Natural killer cell (primary cell): ENCODE measurements around the gene MTHFD2L. TPM values are rescaled to one million over a fixed set of nuclear protein-coding genes. Genes with fewer than 3 reads are reported as not detected.

ENCODE experiments used
- ATAC-seq, 3 donors: fragments of 150-1000 bp in 2 of 3; fragments of 200-7000 bp in 1 of 3; cut with Tn5 transposase; 1 replicate in 1 of 3; 2 replicates in 2 of 3; pipeline ENCODE4 v1.10.0; 2021; ENCODE audit warnings: mild to moderate bottlenecking in 2 of 3, moderate library complexity in 2 of 3
- DNase-seq, 2 donors: peaks; one replicate each; pipeline versions ENCODE4 v3.0.0 to v3.0.0-alpha.2; 2013 to 2021; ENCODE audit warnings: mixed read lengths in 1 of 2
- H3K27ac ChIP-seq: one replicate; pipeline ENCODE4 v1.5.1; 2013; ENCODE audit warnings: mild to moderate bottlenecking, low read length
- H3K27me3 ChIP-seq: one replicate; pipeline ENCODE4 v1.6.1; 2013; ENCODE audit warnings: low read length; ENCODE audit not compliant: control insufficient read depth, insufficient read depth
- H3K36me3 ChIP-seq: one replicate; pipeline ENCODE4 v1.6.1; 2013; ENCODE audit warnings: low read length; ENCODE audit not compliant: control insufficient read depth, insufficient read depth
- H3K4me1 ChIP-seq: one replicate; pipeline ENCODE4 v1.6.1; 2013; ENCODE audit warnings: low read length; ENCODE audit not compliant: control insufficient read depth, insufficient read depth
- H3K4me3 ChIP-seq: one replicate; pipeline ENCODE4 v1.5.1; 2013; ENCODE audit warnings: low read length
- H3K9me3 ChIP-seq: one replicate; pipeline ENCODE4 v1.6.1; 2013; ENCODE audit warnings: low read length; ENCODE audit not compliant: control insufficient read depth, insufficient read depth
- H3K27ac Mint-ChIP-seq, 2 donors: one replicate each; pipeline ENCODE4 v1.8.0; 2022; ENCODE audit warnings: mild to moderate bottlenecking in 2 of 2, mixed read lengths in 2 of 2, moderate library complexity in 1 of 2
- H3K27me3 Mint-ChIP-seq, 2 donors: one replicate each; pipeline ENCODE4 v1.8.0; 2022; ENCODE audit warnings: low read depth in 2 of 2, mixed read lengths in 2 of 2
- H3K36me3 Mint-ChIP-seq: one replicate; pipeline ENCODE4 v1.8.0; 2022; ENCODE audit warnings: mixed read lengths
- H3K4me1 Mint-ChIP-seq, 2 donors: one replicate each; pipeline ENCODE4 v1.8.0; 2022; ENCODE audit warnings: mixed read lengths in 2 of 2
- H3K4me3 Mint-ChIP-seq: one replicate; pipeline ENCODE4 v1.8.0; 2022; ENCODE audit warnings: mild to moderate bottlenecking, moderate library complexity, mixed read lengths
- H3K9me3 Mint-ChIP-seq, 2 donors: one replicate each; pipeline ENCODE4 v1.8.0; 2022; ENCODE audit warnings: mixed read lengths in 2 of 2
- CTCF ChIP-seq: fragments of 200-600 bp; IDR thresholded peaks from one replicate; pipeline ENCODE4 v1.8.0; 2022; ENCODE audit warnings: antibody characterized with exemption
- WGBS: methylation state at CpG from one replicate; pipeline ENCODE4 v1.1.7; 2013; ENCODE audit warnings: missing lambda C conversion rate; ENCODE audit not compliant: insufficient coverage; 5-methylcytosine and 5-hydroxymethylcytosine counted together
- intact Hi-C: fragments of 100-400 bp; cut with micrococcal nuclease; formaldehyde crosslinking; loops from one replicate; pipeline ENCODE4 v1.14.2; 2022
- total RNA-seq, 4 donors: library from RNA; stranded (reverse); fragments of 120-200 nt in 1 of 4; gene quantifications; one replicate each; pipeline versions ENCODE4 v1.2.3 to v1.2.4, GENCODE V29; 2013 to 2022

The MTHFD2L gene
- total RNA-seq, 3 donors from 2014 or later (not counting 1 experiment from before 2014, with no cell fraction given), result 9.5 to 11.7 (median 10.4) TPM

GRCh38 chr4:74117024-74117534, 40.8 kb upstream of the MTHFD2L start:
- H3K27me3 Mint-ChIP-seq, result peaks cover 2 to 10% of the 10 kb centered on the region in 2 donors
- 76% methylated on average over 3 of the region's 3 CpGs for WGBS
- no peak for DNase-seq

GRCh38 chr4:74118600-74119338, 39.1 kb upstream of the MTHFD2L start:
- DNase-seq, result no peak
- no peak overlapping the region for H3K27ac Mint-ChIP-seq

More at GRCh38 chr4:74117024-74117534, 40.8 kb upstream of the MTHFD2L start:
- Histone ChIP-seq H3K36me3 (no peaks in the 10 kb centered on the region), H3K9me3 (no peaks in the 10 kb centered on the region), H3K27me3 (no peaks in the 10 kb centered on the region), H3K27ac (no peak overlapping the region), H3K4me1 (no peaks in the 10 kb centered on the region), H3K4me3 (no peak overlapping the region)
- no peak for ATAC-seq
- intact Hi-C loops, result no loop called here
- no peaks in the 10 kb centered on the region for H3K4me1 Mint-ChIP-seq
- H3K36me3 Mint-ChIP-seq, result no peaks in the 10 kb centered on the region
- H3K4me3 Mint-ChIP-seq, result no peak overlapping the region
- no peak for TF ChIP-seq CTCF
- no peak overlapping the region for H3K27ac Mint-ChIP-seq
- H3K9me3 Mint-ChIP-seq, result no peaks in the 10 kb centered on the region

GRCh38 chr4:74120086-74120485, 37.8 kb upstream of the MTHFD2L start:
- 100% methylated on average over 1 of the region's 1 CpG for WGBS
- Histone ChIP-seq H3K27ac (no peak overlapping the region), H3K36me3 (no peaks in the 10 kb centered on the region), H3K4me1 (no peaks in the 10 kb centered on the region), H3K9me3 (no peaks in the 10 kb centered on the region), H3K27me3 (no peaks in the 10 kb centered on the region), H3K4me3 (no peak overlapping the region)
- H3K9me3 Mint-ChIP-seq, result no peaks in the 10 kb centered on the region
- TF ChIP-seq CTCF, result no peak
- intact Hi-C loops, result no loop called here
- no peak overlapping the region for H3K27ac Mint-ChIP-seq
- DNase-seq (no peak), ATAC-seq (no peak)
- H3K4me3 Mint-ChIP-seq, result no peak overlapping the region
- H3K4me1 Mint-ChIP-seq, result no peaks in the 10 kb centered on the region
- H3K27me3 Mint-ChIP-seq, result peaks cover 0 to 10% of the 10 kb centered on the region in 2 donors
- H3K36me3 Mint-ChIP-seq, result no peaks in the 10 kb centered on the region

More at GRCh38 chr4:74118600-74119338, 39.1 kb upstream of the MTHFD2L start:
- H3K36me3 Mint-ChIP-seq, result no peaks in the 10 kb centered on the region
- H3K9me3 Mint-ChIP-seq, result no peaks in the 10 kb centered on the region
- Histone ChIP-seq H3K4me1 (no peaks in the 10 kb centered on the region), H3K9me3 (no peaks in the 10 kb centered on the region), H3K27ac (no peak overlapping the region), H3K4me3 (no peak overlapping the region), H3K27me3 (no peaks in the 10 kb centered on the region), H3K36me3 (no peaks in the 10 kb centered on the region)
- ATAC-seq, result no peak
- no peaks in the 10 kb centered on the region for H3K4me1 Mint-ChIP-seq
- WGBS, result 73% methylated on average over 6 of the region's 6 CpGs
- H3K27me3 Mint-ChIP-seq, result peaks cover 0 to 10% of the 10 kb centered on the region in 2 donors
- intact Hi-C loops, result no loop called here
- no peak for TF ChIP-seq CTCF
- no peak overlapping the region for H3K4me3 Mint-ChIP-seq
